ENCODE measurements around the gene IER3. TPM values are rescaled to one million over a fixed set of nuclear protein-coding genes. Genes with fewer than 3 reads are reported as not detected.
A peak's percentile ranks its signal among the peaks of the same experiment; 100 is the strongest.

IER3 gene
- total and polyA plus RNA-seq, 9 of the 15 experiments (the other 6 are each of a cell fraction or from before 2014, with no cell fraction given), result 1.5 to 30.0 (median 11.5) TPM

GRCh38 chr6:30769088-30769852 is 24.9 kb upstream of the IER3 start (continued):
- TF ChIP-seq ZBTB5 (IDR thresholded peaks at IDR 0.05) (no peak), NFYB (IDR thresholded peaks at IDR 0.05; ENCODE audit: extremely low read depth, insufficient read length) (no peak), CREB1 (IDR thresholded peaks at IDR 0.05) (peak; percentile 22; the same call in 1 of the 2 replicates), CREB1 (CRISPR knock-in tag; IDR thresholded peaks at IDR 0.05) (peak; percentile 55; the same call in 1 of the 2 replicates), HCFC1 (IDR thresholded peaks at IDR 0.05; ENCODE audit: low read depth, low read length) (no peak), ZFP30 (CRISPR knock-in tag; IDR thresholded peaks at IDR 0.05; ENCODE audit: borderline replicate concordance) (no peak), E2F6 (IDR thresholded peaks at IDR 0.05; ENCODE audit: borderline replicate concordance in 1 of 2, extremely low read depth in 1 of 2, insufficient read depth in 1 of 2, insufficient read length in 1 of 2, low read depth in 1 of 2, low read length in 1 of 2, poor library complexity in 1 of 2, severe bottlenecking in 1 of 2) (no peak), CC2D1A (IDR thresholded peaks at IDR 0.05) (peak; percentile 60; the same call in 1 of the 2 replicates), IRF9 (tag; IDR thresholded peaks at IDR 0.05) (no peak), SOX6 (IDR thresholded peaks at IDR 0.05) (peak; percentile 96), ZNF561 (CRISPR knock-in tag; conservative IDR thresholded peaks at IDR 0.05) (no peak), PHB (CRISPR knock-in tag; IDR thresholded peaks at IDR 0.05) (no peak), HDAC8 (tag; IDR thresholded peaks at IDR 0.05) (0 out of 2 replicates have a peak, but pooled peaks have one; percentile 21), MLLT1 (IDR thresholded peaks at IDR 0.05) (peak in 1 of 2 experiments; percentile 85; a peak in 2 of 4 replicates), RBBP5 (IDR thresholded peaks at IDR 0.05; ENCODE audit: borderline replicate concordance, insufficient read depth, low read length, poor library complexity, severe bottlenecking) (peak; percentile 72), ZBTB17 (CRISPR knock-in tag; IDR thresholded peaks at IDR 0.05) (no peak)
